Panc1 (cell line): ENCODE data around the gene PCCA. TPM values are rescaled to one million over a fixed set of nuclear protein-coding genes. Genes with fewer than 3 reads are reported as not detected.

Experiments used
- ATAC-seq: fragments of 200-7000 bp; cut with Tn5 transposase; 2 replicates; pipeline ENCODE4 v1.9.1; 2020; ENCODE audit warnings: mild to moderate bottlenecking, moderate library complexity
- BruUV-seq: library from RNA; stranded (reverse); fragments of 400-500 nt; replicated peaks from 2 replicates; lab custom pipeline; 2021; lab: Mats Ljungman, UMichigan
- CTCF ChIA-PET: fragments of 300-600 bp; sonication (Branson Sonifier 250); formaldehyde crosslinking; loops from one replicate; lab custom pipeline; 2022; ENCODE audit warnings: antibody characterized with exemption; lab: Charles Lee
- POLR2A ChIA-PET: fragments of 300-600 bp; sonication (Branson Sonifier 250); formaldehyde crosslinking; loops from one replicate; lab custom pipeline; 2022; ENCODE audit warnings: antibody characterized with exemption; lab: Charles Lee
- DNase-seq: peaks from one replicate; pipeline ENCODE4 v3.0.0-alpha.2; 2010; ENCODE audit warnings: low read depth, low spot score
- H3K27ac ChIP-seq: 2 replicates; pipeline ENCODE4 v1.5.1; 2011; ENCODE audit warnings: mild to moderate bottlenecking, low read length, inconsistent platforms
- H3K27me3 ChIP-seq: fragments of 200-500 bp; sonication (Bioruptor generic); 2 replicates; pipeline ENCODE4 v1.6.0; 2014; ENCODE audit warnings: low read length, inconsistent platforms; ENCODE audit not compliant: control insufficient read depth, insufficient read depth
- H3K36me3 ChIP-seq: fragments of 200-500 bp; sonication (Bioruptor generic); 2 replicates; pipeline ENCODE4 v1.5.1; 2014; ENCODE audit warnings: inconsistent platforms, mild to moderate bottlenecking, low read length, moderate library complexity; ENCODE audit not compliant: control insufficient read depth, insufficient read depth
- H3K4me1 ChIP-seq: 2 replicates; pipeline ENCODE4 v1.5.1; 2011; ENCODE audit warnings: inconsistent platforms, mild to moderate bottlenecking, low read length, moderate library complexity; ENCODE audit not compliant: control insufficient read depth, insufficient read depth
- H3K4me3 ChIP-seq, 2 experiments: 2 replicates each; pipeline ENCODE4 v1.5.1; 2011 to 2012; ENCODE audit warnings: low read depth in 2 of 2, low read length in 2 of 2, mild to moderate bottlenecking in 2 of 2, inconsistent platforms in 1 of 2, moderate library complexity in 1 of 2
- H3K9me3 ChIP-seq: fragments of 200-500 bp; sonication (Bioruptor generic); 2 replicates; pipeline ENCODE4 v1.5.1; 2014; ENCODE audit warnings: low read depth, mild to moderate bottlenecking, inconsistent platforms, low read length, moderate library complexity; ENCODE audit not compliant: control insufficient read depth, insufficient read depth
- CTCF ChIP-seq: fragments of 450-650 bp; IDR thresholded peaks from 2 replicates; pipeline ENCODE4 v1.5.1; 2017; ENCODE audit warnings: mild to moderate bottlenecking
- POLR2AphosphoS5 ChIP-seq: IDR thresholded peaks from 2 replicates; pipeline ENCODE4 v1.6.1; 2012; ENCODE audit warnings: mild to moderate bottlenecking, low read depth, low read length, moderate library complexity
- REST ChIP-seq, 2 experiments: IDR thresholded peaks; 2 replicates each; pipeline ENCODE4 v1.6.1; 2011 to 2012; ENCODE audit warnings: low read depth in 2 of 2, control low read depth in 1 of 2, low read length in 1 of 2, mild to moderate bottlenecking in 1 of 2, moderate library complexity in 1 of 2; ENCODE audit not compliant: insufficient read depth in 1 of 2
- SIN3A ChIP-seq: IDR thresholded peaks from 2 replicates; pipeline ENCODE4 v1.6.1; 2012; ENCODE audit warnings: low read depth, mild to moderate bottlenecking, low read length, moderate library complexity, borderline replicate concordance; ENCODE audit not compliant: insufficient read depth
- TCF7L2 ChIP-seq: IDR thresholded peaks from 2 replicates; pipeline ENCODE4 v1.6.1; 2011; ENCODE audit warnings: mild to moderate bottlenecking, low read depth, low read length, inconsistent platforms
- in situ Hi-C: cut with HindIII; loops from 2 replicates; pipeline ENCODE4 v1.10.0; 2016; ENCODE audit warnings: low sequenced_read_pairs, low pct_unique_long_range_greater_than_20kb
- intact Hi-C: fragments of 100-400 bp; cut with micrococcal nuclease; formaldehyde crosslinking; loops from one replicate; pipeline ENCODE4 v1.10.0; 2022; ENCODE audit not compliant: unreplicated experiment
- total RNA-seq: library from RNA; stranded (reverse); gene quantifications from one replicate; pipeline ENCODE4 v1.2.1, GENCODE V29; 2021; ENCODE audit not compliant: unreplicated experiment

PCCA gene
- total RNA-seq, 1 experiment from 2014 or later, result 14.7 TPM

GRCh38 chr13:100095498-100095897 lies 6.6 kb downstream of the PCCA start:
- H3K4me1 ChIP-seq, result peaks cover 13% of the 10 kb centered on the region
- BruUV-seq, result no TSS peak
- no peaks in the 10 kb centered on the region for H3K9me3 ChIP-seq
- no peak for TF ChIP-seq TCF7L2
- DNase-seq, result no peak
- CTCF ChIA-PET, result no interaction called here
- no peak overlapping the region for H3K4me3 ChIP-seq
- H3K27ac ChIP-seq, result no peak overlapping the region
- POLR2A ChIA-PET, result no interaction called here
- ATAC-seq, result no peak
- in situ Hi-C loops, result no loop called here
- intact Hi-C loops, result no loop called here
- no peaks in the 10 kb centered on the region for H3K27me3 ChIP-seq
- no peaks in the 10 kb centered on the region for H3K36me3 ChIP-seq

- no peaks in the 10 kb centered on the region for H3K9me3 ChIP-seq
- ChIA-PET CTCF (no interaction called here), POLR2A (interaction anchor here (0.6 kb wide), 1 partner anchor 378 kb away, joined by 3 read pairs; no protein-coding TSS in a partner anchor)
- H3K27ac ChIP-seq, result no peak overlapping the region
- H3K4me3 ChIP-seq, result no peak overlapping the region
- H3K36me3 ChIP-seq, result no peaks in the 10 kb centered on the region
- BruUV-seq, result no TSS peak
- in situ Hi-C loops, result no loop called here
- H3K27me3 ChIP-seq, result no peaks in the 10 kb centered on the region
- ATAC-seq (no peak), DNase-seq (no peak)
- intact Hi-C loops, result no loop called here
- H3K4me1 ChIP-seq, result peaks cover 14% of the 10 kb centered on the region
- TF ChIP-seq CTCF, result no peak
- no peak for TF ChIP-seq REST (IDR thresholded peaks at IDR 0.05; ENCODE audit: insufficient read depth in 1 of 2, low read depth in 2 of 2, low read length in 1 of 2)
- no peak for TF ChIP-seq POLR2AphosphoS5
- TF ChIP-seq TCF7L2, result no peak
- TF ChIP-seq SIN3A, result no peak
Observed at GRCh38 chr13:100096526-100096925, 7.6 kb downstream of the PCCA start.

- Histone ChIP-seq H3K36me3 (no peaks in the 10 kb centered on the region), H3K27ac (no peak overlapping the region; the same call in 1 of the 2 replicates), H3K9me3 (no peaks in the 10 kb centered on the region), H3K27me3 (no peaks in the 10 kb centered on the region), H3K4me1 (peaks cover 14% of the 10 kb centered on the region), H3K4me3 (no peak overlapping the region)
- no peak for DNase-seq
- TF ChIP-seq TCF7L2, result no peak
- no peak for TF ChIP-seq REST (IDR thresholded peaks at IDR 0.05; ENCODE audit: insufficient read depth in 1 of 2, low read depth in 2 of 2, low read length in 1 of 2)
- TF ChIP-seq CTCF, result no peak
- no peak for TF ChIP-seq POLR2AphosphoS5
- no peak for TF ChIP-seq SIN3A
- ChIA-PET POLR2A (no interaction called here), CTCF (no interaction called here)
- intact Hi-C loops (no loop called here), in situ Hi-C loops (no loop called here)
- no TSS peak for BruUV-seq
- ATAC-seq, result no peak
Observed at GRCh38 chr13:100097821-100098220, 8.9 kb downstream of the PCCA start.
